Panc1 (cell line): ENCODE results near the gene CACNA2D3. TPM values are rescaled to one million over a fixed set of nuclear protein-coding genes. Genes with fewer than 3 reads are reported as not detected.
"Not testable (repeated sequence)": the region's sequence is repeated elsewhere in the genome, so short reads cannot be mapped to it uniquely, and the experiment has no call there.

Experiments used
- ATAC-seq: fragments of 200-7000 bp; cut with Tn5 transposase; 2 replicates; pipeline ENCODE4 v1.9.1; 2020; ENCODE audit warnings: mild to moderate bottlenecking, moderate library complexity
- BruUV-seq: library from RNA; stranded (reverse); fragments of 400-500 nt; replicated peaks from 2 replicates; lab custom pipeline; 2021; lab: Mats Ljungman, UMichigan
- CTCF ChIA-PET: fragments of 300-600 bp; sonication (Branson Sonifier 250); formaldehyde crosslinking; loops from one replicate; lab custom pipeline; 2022; ENCODE audit warnings: antibody characterized with exemption; lab: Charles Lee
- POLR2A ChIA-PET: fragments of 300-600 bp; sonication (Branson Sonifier 250); formaldehyde crosslinking; loops from one replicate; lab custom pipeline; 2022; ENCODE audit warnings: antibody characterized with exemption; lab: Charles Lee
- DNase-seq: peaks from one replicate; pipeline ENCODE4 v3.0.0-alpha.2; 2010; ENCODE audit warnings: low read depth, low spot score
- H3K27ac ChIP-seq: 2 replicates; pipeline ENCODE4 v1.5.1; 2011; ENCODE audit warnings: mild to moderate bottlenecking, low read length, inconsistent platforms
- H3K27me3 ChIP-seq: fragments of 200-500 bp; sonication (Bioruptor generic); 2 replicates; pipeline ENCODE4 v1.6.0; 2014; ENCODE audit warnings: low read length, inconsistent platforms; ENCODE audit not compliant: control insufficient read depth, insufficient read depth
- H3K36me3 ChIP-seq: fragments of 200-500 bp; sonication (Bioruptor generic); 2 replicates; pipeline ENCODE4 v1.5.1; 2014; ENCODE audit warnings: inconsistent platforms, mild to moderate bottlenecking, low read length, moderate library complexity; ENCODE audit not compliant: control insufficient read depth, insufficient read depth
- H3K4me1 ChIP-seq: 2 replicates; pipeline ENCODE4 v1.5.1; 2011; ENCODE audit warnings: inconsistent platforms, mild to moderate bottlenecking, low read length, moderate library complexity; ENCODE audit not compliant: control insufficient read depth, insufficient read depth
- H3K4me3 ChIP-seq, 2 experiments: 2 replicates each; pipeline ENCODE4 v1.5.1; 2011 to 2012; ENCODE audit warnings: low read depth in 2 of 2, low read length in 2 of 2, mild to moderate bottlenecking in 2 of 2, inconsistent platforms in 1 of 2, moderate library complexity in 1 of 2
- H3K9me3 ChIP-seq: fragments of 200-500 bp; sonication (Bioruptor generic); 2 replicates; pipeline ENCODE4 v1.5.1; 2014; ENCODE audit warnings: low read depth, mild to moderate bottlenecking, inconsistent platforms, low read length, moderate library complexity; ENCODE audit not compliant: control insufficient read depth, insufficient read depth
- CTCF ChIP-seq: fragments of 450-650 bp; IDR thresholded peaks from 2 replicates; pipeline ENCODE4 v1.5.1; 2017; ENCODE audit warnings: mild to moderate bottlenecking
- POLR2AphosphoS5 ChIP-seq: IDR thresholded peaks from 2 replicates; pipeline ENCODE4 v1.6.1; 2012; ENCODE audit warnings: mild to moderate bottlenecking, low read depth, low read length, moderate library complexity
- SIN3A ChIP-seq: IDR thresholded peaks from 2 replicates; pipeline ENCODE4 v1.6.1; 2012; ENCODE audit warnings: low read depth, mild to moderate bottlenecking, low read length, moderate library complexity, borderline replicate concordance; ENCODE audit not compliant: insufficient read depth
- TCF7L2 ChIP-seq: IDR thresholded peaks from 2 replicates; pipeline ENCODE4 v1.6.1; 2011; ENCODE audit warnings: mild to moderate bottlenecking, low read depth, low read length, inconsistent platforms
- in situ Hi-C: cut with HindIII; loops from 2 replicates; pipeline ENCODE4 v1.10.0; 2016; ENCODE audit warnings: low sequenced_read_pairs, low pct_unique_long_range_greater_than_20kb
- intact Hi-C: fragments of 100-400 bp; cut with micrococcal nuclease; formaldehyde crosslinking; loops from one replicate; pipeline ENCODE4 v1.10.0; 2022; ENCODE audit not compliant: unreplicated experiment
- total RNA-seq: library from RNA; stranded (reverse); gene quantifications from one replicate; pipeline ENCODE4 v1.2.1, GENCODE V29; 2021; ENCODE audit not compliant: unreplicated experiment
- TF ChIP-seq, protein P1 (sequence below), 2 experiments: IDR thresholded peaks; 2 replicates each; pipeline ENCODE4 v1.6.1; 2011 to 2012; ENCODE audit warnings: low read depth in 2 of 2, control low read depth in 1 of 2, low read length in 1 of 2, mild to moderate bottlenecking in 1 of 2, moderate library complexity in 1 of 2; ENCODE audit not compliant: insufficient read depth in 1 of 2

Gene CACNA2D3
- total RNA-seq, 1 experiment from 2014 or later, result 0.41 TPM

DNA sequence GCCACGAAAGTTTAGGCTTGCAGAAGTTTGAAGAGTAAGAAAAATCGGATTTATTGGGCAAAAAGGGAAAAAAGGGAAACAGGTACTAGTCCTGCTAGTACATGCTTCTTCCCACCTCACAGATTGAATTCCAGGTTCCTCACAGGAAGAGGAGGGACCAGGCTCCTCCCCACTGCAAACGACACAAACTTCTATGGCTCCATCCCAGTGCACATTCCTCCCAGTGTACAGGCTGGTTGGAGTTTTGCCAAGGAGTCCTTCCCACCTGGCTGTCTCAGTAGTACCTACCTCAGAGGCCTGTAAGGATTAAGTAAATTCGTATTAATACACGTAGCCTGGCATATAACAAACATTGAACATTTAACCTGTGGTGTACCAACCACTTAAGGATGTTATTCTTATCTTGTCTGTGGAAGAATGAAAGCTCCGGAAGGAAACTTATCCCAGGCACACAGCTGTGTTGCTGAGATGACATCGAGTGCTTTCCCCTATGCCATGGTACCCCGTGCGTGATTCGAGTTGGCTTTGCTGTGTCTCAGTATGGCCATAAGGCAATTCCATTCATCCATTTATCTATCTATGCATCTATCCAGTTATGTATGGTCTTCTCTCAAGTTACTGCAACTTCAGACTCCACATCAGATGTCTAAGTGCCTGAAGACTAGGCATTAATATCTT lies 511.2 kb downstream of the CACNA2D3 start:
- Histone ChIP-seq H3K27me3 (no peaks in the 10 kb centered on the region), H3K4me3 (no peak overlapping the region), H3K4me1 (no peaks in the 10 kb centered on the region), H3K9me3 (no peaks in the 10 kb centered on the region), H3K36me3 (no peaks in the 10 kb centered on the region), H3K27ac (no peak overlapping the region)
- no TSS peak for BruUV-seq
- ATAC-seq, result no peak
- in situ Hi-C loops, result no loop called here
- POLR2A ChIA-PET, result no interaction called here
- DNase-seq, result no peak
- CTCF ChIA-PET, result no interaction called here
- intact Hi-C loops, result no loop called here
- TF ChIP-seq SIN3A (no peak), POLR2AphosphoS5 (no peak), TCF7L2 (no peak), CTCF (no peak)
- TF ChIP-seq, protein P1, sequence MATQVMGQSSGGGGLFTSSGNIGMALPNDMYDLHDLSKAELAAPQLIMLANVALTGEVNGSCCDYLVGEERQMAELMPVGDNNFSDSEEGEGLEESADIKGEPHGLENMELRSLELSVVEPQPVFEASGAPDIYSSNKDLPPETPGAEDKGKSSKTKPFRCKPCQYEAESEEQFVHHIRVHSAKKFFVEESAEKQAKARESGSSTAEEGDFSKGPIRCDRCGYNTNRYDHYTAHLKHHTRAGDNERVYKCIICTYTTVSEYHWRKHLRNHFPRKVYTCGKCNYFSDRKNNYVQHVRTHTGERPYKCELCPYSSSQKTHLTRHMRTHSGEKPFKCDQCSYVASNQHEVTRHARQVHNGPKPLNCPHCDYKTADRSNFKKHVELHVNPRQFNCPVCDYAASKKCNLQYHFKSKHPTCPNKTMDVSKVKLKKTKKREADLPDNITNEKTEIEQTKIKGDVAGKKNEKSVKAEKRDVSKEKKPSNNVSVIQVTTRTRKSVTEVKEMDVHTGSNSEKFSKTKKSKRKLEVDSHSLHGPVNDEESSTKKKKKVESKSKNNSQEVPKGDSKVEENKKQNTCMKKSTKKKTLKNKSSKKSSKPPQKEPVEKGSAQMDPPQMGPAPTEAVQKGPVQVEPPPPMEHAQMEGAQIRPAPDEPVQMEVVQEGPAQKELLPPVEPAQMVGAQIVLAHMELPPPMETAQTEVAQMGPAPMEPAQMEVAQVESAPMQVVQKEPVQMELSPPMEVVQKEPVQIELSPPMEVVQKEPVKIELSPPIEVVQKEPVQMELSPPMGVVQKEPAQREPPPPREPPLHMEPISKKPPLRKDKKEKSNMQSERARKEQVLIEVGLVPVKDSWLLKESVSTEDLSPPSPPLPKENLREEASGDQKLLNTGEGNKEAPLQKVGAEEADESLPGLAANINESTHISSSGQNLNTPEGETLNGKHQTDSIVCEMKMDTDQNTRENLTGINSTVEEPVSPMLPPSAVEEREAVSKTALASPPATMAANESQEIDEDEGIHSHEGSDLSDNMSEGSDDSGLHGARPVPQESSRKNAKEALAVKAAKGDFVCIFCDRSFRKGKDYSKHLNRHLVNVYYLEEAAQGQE (IDR thresholded peaks at IDR 0.05; ENCODE audit: insufficient read depth in 1 of 2, low read depth in 2 of 2, low read length in 1 of 2), result no peak

DNA sequence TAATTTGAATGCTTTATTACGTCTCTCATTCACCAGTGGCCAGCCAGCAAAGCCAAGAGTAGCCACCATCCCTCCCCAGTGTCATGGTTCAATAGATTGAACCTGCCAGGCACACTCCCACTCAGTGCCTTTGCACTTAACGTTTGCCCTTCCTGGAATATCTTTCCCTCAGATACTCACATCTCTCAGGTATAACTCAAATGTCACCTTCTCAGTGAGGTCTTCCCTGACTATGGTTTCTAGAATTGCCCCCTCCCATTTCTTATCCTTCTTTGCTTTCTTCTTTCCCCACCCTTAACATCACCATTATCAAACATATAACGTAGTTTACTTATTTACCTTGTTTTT lies 511.7 kb downstream of the CACNA2D3 start:
- Histone ChIP-seq H3K27me3 (no peaks in the 10 kb centered on the region), H3K27ac (no peak overlapping the region), H3K4me3 (no peak overlapping the region), H3K9me3 (no peaks in the 10 kb centered on the region), H3K36me3 (no peaks in the 10 kb centered on the region), H3K4me1 (no peaks in the 10 kb centered on the region)
- CTCF ChIA-PET, result no interaction called here
- no peak for TF ChIP-seq SIN3A
- TF ChIP-seq CTCF, result no peak
- TF ChIP-seq TCF7L2, result no peak
- TF ChIP-seq, protein P1 (IDR thresholded peaks at IDR 0.05; ENCODE audit: insufficient read depth in 1 of 2, low read depth in 2 of 2, low read length in 1 of 2), result no peak
- no peak for TF ChIP-seq POLR2AphosphoS5
- DNase-seq (no peak), ATAC-seq (no peak)
- in situ Hi-C loops, result no loop called here
- POLR2A ChIA-PET, result no interaction called here
- intact Hi-C loops, result no loop called here
- BruUV-seq, result no TSS peak

GRCh38 chr3:54639790-54640372 lies 517.5 kb downstream of the CACNA2D3 start:
- not testable (repeated sequence) for H3K27ac ChIP-seq, H3K4me1 ChIP-seq

More at GRCh38 chr3:54639790-54640372, 517.5 kb downstream of the CACNA2D3 start:
- H3K9me3 ChIP-seq, ATAC-seq, CTCF ChIA-PET, DNase-seq, BruUV-seq, H3K4me3 ChIP-seq, H3K36me3 ChIP-seq, H3K27me3 ChIP-seq, POLR2A ChIA-PET, intact Hi-C loops, in situ Hi-C loops: not testable (repeated sequence)
